Loucy (cell line): ENCODE data around the gene DIABLO.

Experiments used
- H2AFZ ChIP-seq: fragments of 200-600 bp; sonication (generic); 2 replicates; pipeline ENCODE4 v1.6.0; 2016; ENCODE audit warnings: antibody characterized with exemption, mild to moderate bottlenecking, low read length, moderate library complexity
- H3F3A ChIP-seq: fragments of 200-600 bp; 2 replicates; pipeline ENCODE4 v1.6.0; 2016; ENCODE audit warnings: antibody characterized with exemption, low read depth, mild to moderate bottlenecking
- H3K27me3 ChIP-seq: fragments of 200-600 bp; sonication (generic); 2 replicates; pipeline ENCODE4 v1.6.1; 2014; ENCODE audit warnings: low read length, mild to moderate bottlenecking; ENCODE audit not compliant: insufficient read depth, poor library complexity, severe bottlenecking
- H3K36me3 ChIP-seq: fragments of 200-600 bp; sonication (generic); 2 replicates; pipeline ENCODE4 v1.6.1; 2016; ENCODE audit warnings: low read length; ENCODE audit not compliant: insufficient read depth
- H3K4me1 ChIP-seq: fragments of 200-600 bp; sonication (generic); 2 replicates; pipeline ENCODE4 v1.5.1; 2014; ENCODE audit warnings: low read length, mild to moderate bottlenecking; ENCODE audit not compliant: insufficient read depth, poor library complexity, severe bottlenecking
- H3K4me2 ChIP-seq: fragments of 200-600 bp; sonication (generic); 2 replicates; pipeline ENCODE4 v1.6.0; 2014; ENCODE audit warnings: antibody characterized with exemption, low read length, low read depth, mild to moderate bottlenecking; ENCODE audit not compliant: poor library complexity, severe bottlenecking
- H3K4me3 ChIP-seq: fragments of 200-600 bp; sonication (generic); 2 replicates; pipeline ENCODE4 v1.5.1; 2014; ENCODE audit warnings: low read length, mild to moderate bottlenecking, mixed read lengths; ENCODE audit not compliant: poor library complexity, severe bottlenecking
- H3K79me2 ChIP-seq: fragments of 200-600 bp; sonication (generic); 2 replicates; pipeline ENCODE4 v1.6.1; 2014; ENCODE audit warnings: low read length; ENCODE audit not compliant: insufficient read depth
- H3K9ac ChIP-seq: fragments of 200-600 bp; sonication (generic); 2 replicates; pipeline ENCODE4 v1.6.0; 2014; ENCODE audit warnings: mild to moderate bottlenecking, low read depth, low read length, moderate library complexity; ENCODE audit not compliant: poor library complexity, severe bottlenecking
- H3K9me2 ChIP-seq: fragments of 200-600 bp; sonication (generic); replicated peaks from 2 replicates; pipeline ENCODE4 v1.6.1; 2016; ENCODE audit warnings: low read depth, low read length, mixed read lengths
- H3K9me3 ChIP-seq: fragments of 200-600 bp; sonication (generic); 2 replicates; pipeline ENCODE4 v1.6.1; 2014; ENCODE audit warnings: mild to moderate bottlenecking, antibody characterized with exemption, low read length, low read depth; ENCODE audit not compliant: insufficient read depth
- H4K20me1 ChIP-seq: fragments of 200-600 bp; sonication (generic); 2 replicates; pipeline ENCODE4 v1.6.0; 2014; ENCODE audit warnings: antibody characterized with exemption, low read length, mild to moderate bottlenecking; ENCODE audit not compliant: insufficient read depth, poor library complexity, severe bottlenecking
- CTCF ChIP-seq: fragments of 200-600 bp; sonication (generic); conservative IDR thresholded peaks from 2 replicates; pipeline ENCODE4 v1.5.1; 2014; ENCODE audit warnings: mild to moderate bottlenecking, antibody characterized with exemption, low read length
- EZH2phosphoT487 ChIP-seq: fragments of 200-600 bp; IDR thresholded peaks from 2 replicates; pipeline ENCODE4 v1.6.1; 2018; ENCODE audit warnings: antibody characterized with exemption, mild to moderate bottlenecking, moderate library complexity, borderline replicate concordance

DIABLO gene

GRCh38 chr12:122216445-122216844 lies 9.4 kb downstream of the DIABLO start:
- peaks cover 29% of the 10 kb centered on the region; the same call in 1 of the 2 replicates for H3K79me2 ChIP-seq
- no peak overlapping the region for H3K4me2 ChIP-seq
- H3K4me1 ChIP-seq, result peaks cover 3% of the 10 kb centered on the region
- no peaks in the 10 kb centered on the region for H3F3A ChIP-seq
- H3K4me3 ChIP-seq, result no peak overlapping the region
- no peaks in the 10 kb centered on the region for H4K20me1 ChIP-seq
- no peaks in the 10 kb centered on the region for H3K9me3 ChIP-seq
- H3K9me2 ChIP-seq, result no peaks in the 10 kb centered on the region
- no peak overlapping the region for H2AFZ ChIP-seq
- peaks cover 71% of the 10 kb centered on the region for H3K36me3 ChIP-seq
- H3K9ac ChIP-seq, result no peak overlapping the region
- TF ChIP-seq CTCF (no peak), EZH2phosphoT487 (no peak)
- H3K27me3 ChIP-seq, result no peaks in the 10 kb centered on the region

GRCh38 chr12:122215771-122216170 lies 10.1 kb downstream of the DIABLO start:
- Histone ChIP-seq H3K27me3 (no peaks in the 10 kb centered on the region), H4K20me1 (no peaks in the 10 kb centered on the region), H3K4me2 (no peak overlapping the region), H2AFZ (no peak overlapping the region), H3K79me2 (peaks cover 22% of the 10 kb centered on the region; the same call in 1 of the 2 replicates), H3K4me3 (no peak overlapping the region), H3K4me1 (no peaks in the 10 kb centered on the region), H3F3A (no peaks in the 10 kb centered on the region), H3K9ac (no peak overlapping the region), H3K9me2 (no peaks in the 10 kb centered on the region), H3K36me3 (peaks cover 76% of the 10 kb centered on the region), H3K9me3 (no peaks in the 10 kb centered on the region)
- TF ChIP-seq EZH2phosphoT487 (no peak), CTCF (no peak)

- TF ChIP-seq EZH2phosphoT487, result no peak
- TF ChIP-seq CTCF, result no peak
- H2AFZ ChIP-seq, result no peak overlapping the region
- no peak overlapping the region for H3K4me2 ChIP-seq
- H3K36me3 ChIP-seq, result peaks cover 59% of the 10 kb centered on the region
- no peak overlapping the region for H3K4me3 ChIP-seq
- no peaks in the 10 kb centered on the region for H3K9me3 ChIP-seq
- H3F3A ChIP-seq, result no peaks in the 10 kb centered on the region
- no peaks in the 10 kb centered on the region for H3K79me2 ChIP-seq
- no peaks in the 10 kb centered on the region for H3K27me3 ChIP-seq
- no peaks in the 10 kb centered on the region for H4K20me1 ChIP-seq
- H3K9me2 ChIP-seq, result no peaks in the 10 kb centered on the region
- H3K9ac ChIP-seq, result no peak overlapping the region
- H3K4me1 ChIP-seq, result no peaks in the 10 kb centered on the region
These were observed 17.6 kb downstream of the DIABLO start for GRCh38 chr12:122208073-122208820.
